IMR-90 (cell line): Measurements from ENCODE around the gene GSG1L. TPM values are rescaled to one million over a fixed set of nuclear protein-coding genes. Genes with fewer than 3 reads are reported as not detected.

Source experiments
- ATAC-seq: fragments of 200-7000 bp; cut with Tn5 transposase; 2 replicates; pipeline ENCODE4 v1.9.1; 2020; ENCODE audit warnings: low read depth, mild to moderate bottlenecking, moderate library complexity
- BruUV-seq: library from RNA; stranded (reverse); fragments of 400-500 nt; replicated peaks from 2 replicates; lab custom pipeline; 2021; lab: Mats Ljungman, UMichigan
- CTCF ChIA-PET: fragments of 300-600 bp; formaldehyde crosslinking; extraction: SDS; loops from one replicate; lab custom pipeline; 2021; ENCODE audit warnings: antibody characterized with exemption; lab: Yijun Ruan, JAX
- POLR2A ChIA-PET: fragments of 300-600 bp; sonication (Branson Sonifier 250); formaldehyde crosslinking; loops from one replicate; lab custom pipeline; 2022; ENCODE audit warnings: antibody characterized with exemption; ENCODE audit not compliant: unreplicated experiment; lab: Charles Lee
- DNase-seq: peaks from one replicate; pipeline ENCODE4 v3.0.0; 2013
- H2AFZ ChIP-seq: replicated peaks from 2 replicates; pipeline ENCODE3; 2013; ENCODE audit warnings: low read length, mild to moderate bottlenecking; ENCODE audit not compliant: poor library complexity
- H2AK5ac ChIP-seq: 2 replicates; pipeline ENCODE4 v1.6.1; 2013; ENCODE audit warnings: low read depth, low read length, inconsistent platforms
- H2AK9ac ChIP-seq: replicated peaks from 2 replicates; pipeline ENCODE3; 2013; ENCODE audit warnings: mild to moderate bottlenecking, low read depth, low read length, moderate library complexity; ENCODE audit not compliant: poor library complexity
- H2BK120ac ChIP-seq: 2 replicates; pipeline ENCODE4 v1.6.1; 2013; ENCODE audit warnings: low read depth, low read length, inconsistent platforms
- H2BK15ac ChIP-seq: 3 replicates; pipeline ENCODE4 v1.6.1; 2013; ENCODE audit warnings: low read depth, low read length, inconsistent platforms
- H2BK20ac ChIP-seq: 2 replicates; pipeline ENCODE4 v1.6.1; 2013; ENCODE audit warnings: low read depth, mild to moderate bottlenecking, inconsistent platforms, low read length, moderate library complexity
- H2BK5ac ChIP-seq: 2 replicates; pipeline ENCODE4 v1.6.1; 2013; ENCODE audit warnings: mild to moderate bottlenecking, low read depth, low read length, inconsistent platforms; ENCODE audit not compliant: poor library complexity, severe bottlenecking
- H3K14ac ChIP-seq: replicated peaks from 2 replicates; pipeline ENCODE4 v1.6.1; 2013; ENCODE audit warnings: low read depth, low read length, inconsistent platforms
- H3K18ac ChIP-seq: 2 replicates; pipeline ENCODE4 v1.6.1; 2013; ENCODE audit warnings: low read depth, low read length, control low read depth
- H3K23ac ChIP-seq: 2 replicates; pipeline ENCODE4 v1.6.1; 2013; ENCODE audit warnings: low read depth, low read length, inconsistent platforms
- H3K27ac ChIP-seq: 2 replicates; pipeline ENCODE4 v1.5.1; 2013; ENCODE audit warnings: mild to moderate bottlenecking, control low read depth, low read length; ENCODE audit not compliant: insufficient read depth
- H3K27me3 ChIP-seq: 2 replicates; pipeline ENCODE4 v1.6.1; 2013; ENCODE audit warnings: low read length; ENCODE audit not compliant: control insufficient read depth, insufficient read depth
- H3K36me3 ChIP-seq: 2 replicates; pipeline ENCODE4 v1.6.1; 2013; ENCODE audit warnings: low read length, mixed read lengths; ENCODE audit not compliant: control insufficient read depth, insufficient read depth
- H3K4ac ChIP-seq: 2 replicates; pipeline ENCODE4 v1.6.1; 2013; ENCODE audit warnings: low read depth, low read length, inconsistent platforms
- H3K4me1 ChIP-seq: 2 replicates; pipeline ENCODE4 v1.6.1; 2013; ENCODE audit warnings: low read length, mixed read lengths; ENCODE audit not compliant: control insufficient read depth, insufficient read depth
- H3K4me2 ChIP-seq: 2 replicates; pipeline ENCODE4 v1.6.1; 2013; ENCODE audit warnings: low read depth, mild to moderate bottlenecking, control low read depth, low read length, moderate library complexity
- H3K4me3 ChIP-seq: 2 replicates; pipeline ENCODE4 v1.5.1; 2013; ENCODE audit warnings: low read depth, mild to moderate bottlenecking, control low read depth, low read length, moderate library complexity; ENCODE audit not compliant: insufficient read depth
- H3K56ac ChIP-seq: 2 replicates; pipeline ENCODE4 v1.6.1; 2013; ENCODE audit warnings: low read length, inconsistent platforms; ENCODE audit not compliant: insufficient read depth; ENCODE audit errors: extremely low read depth
- H3K79me1 ChIP-seq, 2 experiments: 2 replicates each; pipeline ENCODE4 v1.6.1; 2013; ENCODE audit warnings: low read length in 2 of 2, inconsistent platforms in 1 of 2, low read depth in 1 of 2
- H3K9ac ChIP-seq: 2 replicates; pipeline ENCODE4 v1.6.1; 2013; ENCODE audit warnings: low read depth, low read length, control low read depth
- H3K9me1 ChIP-seq: 2 replicates; pipeline ENCODE4 v1.6.1; 2013; ENCODE audit warnings: low read length, inconsistent platforms; ENCODE audit not compliant: insufficient read depth
- H3K9me3 ChIP-seq: 2 replicates; pipeline ENCODE4 v1.6.1; 2013; ENCODE audit warnings: low read length; ENCODE audit not compliant: control insufficient read depth, insufficient read depth
- H4K20me1 ChIP-seq: 2 replicates; pipeline ENCODE4 v1.6.1; 2013; ENCODE audit warnings: low read length, inconsistent platforms; ENCODE audit not compliant: insufficient read depth
- H4K5ac ChIP-seq: 2 replicates; pipeline ENCODE4 v1.6.1; 2013; ENCODE audit warnings: mild to moderate bottlenecking, low read depth, low read length, control low read depth
- H4K8ac ChIP-seq, 2 experiments: 2 replicates each; pipeline ENCODE4 v1.6.1; 2013; ENCODE audit warnings: low read depth in 2 of 2, low read length in 2 of 2, control low read depth in 1 of 2, inconsistent platforms in 1 of 2
- H4K91ac ChIP-seq: 2 replicates; pipeline ENCODE4 v1.6.1; 2013; ENCODE audit warnings: low read depth, low read length, inconsistent platforms; ENCODE audit not compliant: insufficient read depth
- BHLHE40 ChIP-seq: fragments of 150-350 bp; IDR thresholded peaks from 2 replicates; pipeline ENCODE4 v1.6.1; 2016; ENCODE audit warnings: mild to moderate bottlenecking, low read depth, low read length
- CEBPB ChIP-seq: IDR thresholded peaks from 2 replicates; pipeline ENCODE4 v1.6.1; 2012; ENCODE audit warnings: low read depth, low read length, improper control_type of control experiment
- CHD1 ChIP-seq: IDR thresholded peaks from 2 replicates; pipeline ENCODE4 v1.6.1; 2012; ENCODE audit warnings: low read depth, low read length, improper control_type of control experiment
- ELK1 ChIP-seq: fragments of 150-350 bp; IDR thresholded peaks from 2 replicates; pipeline ENCODE4 v1.6.1; 2016; ENCODE audit warnings: low read depth, mild to moderate bottlenecking, low read length, moderate library complexity, borderline replicate concordance
- FOS ChIP-seq: fragments of 150-350 bp; IDR thresholded peaks from 2 replicates; pipeline ENCODE4 v1.6.1; 2016; ENCODE audit warnings: low read depth, low read length
- MAFK ChIP-seq: IDR thresholded peaks from 2 replicates; pipeline ENCODE4 v1.6.1; 2012; ENCODE audit warnings: low read depth, low read length, improper control_type of control experiment
- MAZ ChIP-seq: IDR thresholded peaks from 2 replicates; pipeline ENCODE4 v1.6.1; 2012; ENCODE audit warnings: low read depth, mild to moderate bottlenecking, low read length, improper control_type of control experiment, moderate library complexity, borderline replicate concordance
- MXI1 ChIP-seq: IDR thresholded peaks from 2 replicates; pipeline ENCODE4 v1.6.1; 2012; ENCODE audit warnings: low read depth, mild to moderate bottlenecking, low read length, moderate library complexity, borderline replicate concordance
- NFE2L2 ChIP-seq: fragments of 150-350 bp; IDR thresholded peaks from 2 replicates; pipeline ENCODE4 v1.6.1; 2016; ENCODE audit warnings: low read depth, mild to moderate bottlenecking, low read length
- RAD21 ChIP-seq: IDR thresholded peaks from 2 replicates; pipeline ENCODE4 v1.6.1; 2012; ENCODE audit warnings: low read length, improper control_type of control experiment
- RFX5 ChIP-seq: IDR thresholded peaks from 2 replicates; pipeline ENCODE4 v1.8.0; 2012; ENCODE audit warnings: low read depth, mild to moderate bottlenecking, low read length, moderate library complexity
- SMC3 ChIP-seq: fragments of 150-350 bp; IDR thresholded peaks from 2 replicates; pipeline ENCODE4 v1.6.1; 2016; ENCODE audit warnings: low read depth, mild to moderate bottlenecking, antibody characterized with exemption, low read length, moderate library complexity
- WGBS, 2 experiments: methylation state at CpG; one replicate each; pipeline versions ENCODE4 v1.1.5 to v1.1.7; 2013; ENCODE audit warnings: missing lambda C conversion rate in 2 of 2; ENCODE audit not compliant: insufficient read length in 1 of 2; ENCODE audit errors: extremely low coverage in 2 of 2; 5-methylcytosine and 5-hydroxymethylcytosine counted together
- dilution Hi-C: fragments of 300-500 bp; cut with HindIII; formaldehyde crosslinking; loops from one replicate; pipeline ENCODE4 v1.14.3; 2018; ENCODE audit warnings: low sequenced_read_pairs; ENCODE audit not compliant: unreplicated experiment
- in situ Hi-C: fragments of 300-500 bp; cut with MboI; formaldehyde crosslinking; loops from 3 replicates; pipeline ENCODE4 v1.14.3; 2019; ENCODE audit warnings: low sequenced_read_pairs, inconsistent platforms, mixed read lengths
- intact Hi-C: fragments of 100-400 bp; cut with micrococcal nuclease; formaldehyde crosslinking; loops from 2 replicates; pipeline ENCODE4 v1.10.0; 2022
- polyA plus RNA-seq, 3 experiments: library from polyadenylated mRNA; depleted of rRNA; stranded (reverse); fragments of >200 nt; gene quantifications; 2 replicates each; pipeline ENCODE4 v1.2.3, GENCODE V29; 2012; ENCODE audit warnings: low replicate concordance in 1 of 3
- total RNA-seq: library from RNA; depleted of rRNA; stranded (reverse); fragments of >200 nt; gene quantifications from 2 replicates; pipeline ENCODE4 v1.2.3, GENCODE V29; 2012
- TF ChIP-seq, protein P1 (sequence below): fragments of 150-350 bp; IDR thresholded peaks from 2 replicates; pipeline ENCODE4 v1.6.1; 2017; ENCODE audit warnings: mild to moderate bottlenecking, antibody characterized with exemption, low read length, low read depth
- TF ChIP-seq, protein P2 (sequence below): conservative IDR thresholded peaks from 2 replicates; pipeline ENCODE4 v1.5.1; 2012; ENCODE audit warnings: mild to moderate bottlenecking, low read depth, low read length, improper control_type of control experiment

The GSG1L gene
- total and polyA plus RNA-seq, 2 of the 4 experiments (the other 2 are of a cell fraction), result not detected

GRCh38 chr16:27786221-27786922 is 277.1 kb downstream of the GSG1L start:
- H4K91ac ChIP-seq, result no peak overlapping the region
- H2BK15ac ChIP-seq, result no peak overlapping the region
- no peaks in the 10 kb centered on the region for H3K79me1 ChIP-seq
- no peak overlapping the region for H3K9ac ChIP-seq
- H3K23ac ChIP-seq, result no peak overlapping the region; the same call in 1 of the 2 replicates
- H3K4me1 ChIP-seq, result no peaks in the 10 kb centered on the region
- no peak overlapping the region for H2BK20ac ChIP-seq
- dilution Hi-C loops (no loop called here), intact Hi-C loops (loop anchor here (10.0 kb wide), 1 partner anchor 428 kb away; the partner anchor contains the start of gene XPO6), in situ Hi-C loops (loop anchor here (10.0 kb wide), 1 partner anchor 278 kb away; the partner anchor contains the start of gene GSG1L)
- ChIA-PET CTCF (no interaction called here), POLR2A (no interaction called here)
- BruUV-seq, result no TSS peak
- H2AFZ ChIP-seq, result no peak overlapping the region
- H3K36me3 ChIP-seq, result no peaks in the 10 kb centered on the region
- H3K4me2 ChIP-seq, result no peak overlapping the region
- H3K4ac ChIP-seq, result no peak overlapping the region
- no peak overlapping the region for H3K4me3 ChIP-seq
- H2AK9ac ChIP-seq, result no peak overlapping the region
- no peak overlapping the region for H3K18ac ChIP-seq
- H3K9me1 ChIP-seq, result peaks cover 4% of the 10 kb centered on the region; the same call in 1 of the 2 replicates
- WGBS, 2 experiments, result 58% methylated on average over 6 of the region's 16 CpGs; no CpG with 5 or more reads in 1 of the 2 experiments
- DNase-seq, result no peak
- TF ChIP-seq MAFK, result no peak
- TF ChIP-seq, protein P1, sequence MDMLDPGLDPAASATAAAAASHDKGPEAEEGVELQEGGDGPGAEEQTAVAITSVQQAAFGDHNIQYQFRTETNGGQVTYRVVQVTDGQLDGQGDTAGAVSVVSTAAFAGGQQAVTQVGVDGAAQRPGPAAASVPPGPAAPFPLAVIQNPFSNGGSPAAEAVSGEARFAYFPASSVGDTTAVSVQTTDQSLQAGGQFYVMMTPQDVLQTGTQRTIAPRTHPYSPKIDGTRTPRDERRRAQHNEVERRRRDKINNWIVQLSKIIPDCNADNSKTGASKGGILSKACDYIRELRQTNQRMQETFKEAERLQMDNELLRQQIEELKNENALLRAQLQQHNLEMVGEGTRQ, result no peak
- TF ChIP-seq RAD21, result no peak
- no peak for TF ChIP-seq ELK1
- no peak for TF ChIP-seq CEBPB
- TF ChIP-seq CHD1, result no peak
- TF ChIP-seq, protein P2, sequence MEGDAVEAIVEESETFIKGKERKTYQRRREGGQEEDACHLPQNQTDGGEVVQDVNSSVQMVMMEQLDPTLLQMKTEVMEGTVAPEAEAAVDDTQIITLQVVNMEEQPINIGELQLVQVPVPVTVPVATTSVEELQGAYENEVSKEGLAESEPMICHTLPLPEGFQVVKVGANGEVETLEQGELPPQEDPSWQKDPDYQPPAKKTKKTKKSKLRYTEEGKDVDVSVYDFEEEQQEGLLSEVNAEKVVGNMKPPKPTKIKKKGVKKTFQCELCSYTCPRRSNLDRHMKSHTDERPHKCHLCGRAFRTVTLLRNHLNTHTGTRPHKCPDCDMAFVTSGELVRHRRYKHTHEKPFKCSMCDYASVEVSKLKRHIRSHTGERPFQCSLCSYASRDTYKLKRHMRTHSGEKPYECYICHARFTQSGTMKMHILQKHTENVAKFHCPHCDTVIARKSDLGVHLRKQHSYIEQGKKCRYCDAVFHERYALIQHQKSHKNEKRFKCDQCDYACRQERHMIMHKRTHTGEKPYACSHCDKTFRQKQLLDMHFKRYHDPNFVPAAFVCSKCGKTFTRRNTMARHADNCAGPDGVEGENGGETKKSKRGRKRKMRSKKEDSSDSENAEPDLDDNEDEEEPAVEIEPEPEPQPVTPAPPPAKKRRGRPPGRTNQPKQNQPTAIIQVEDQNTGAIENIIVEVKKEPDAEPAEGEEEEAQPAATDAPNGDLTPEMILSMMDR, result no peak
- no peak for TF ChIP-seq RFX5
- TF ChIP-seq SMC3, result no peak
- TF ChIP-seq MXI1, result no peak
- no peak for TF ChIP-seq BHLHE40
- TF ChIP-seq FOS, result no peak
- no peak for TF ChIP-seq MAZ
- TF ChIP-seq NFE2L2, result no peak
- H3K14ac ChIP-seq, result no peak overlapping the region
- H3K27ac ChIP-seq, result no peak overlapping the region
- no peak for ATAC-seq
- H2AK5ac ChIP-seq, result no peak overlapping the region
- H3K9me3 ChIP-seq, result no peaks in the 10 kb centered on the region
- H4K5ac ChIP-seq, result no peak overlapping the region
- no peaks in the 10 kb centered on the region for H4K20me1 ChIP-seq
- H3K56ac ChIP-seq, result no peak overlapping the region
- no peaks in the 10 kb centered on the region; the same call in 1 of the 2 replicates for H3K27me3 ChIP-seq
- no peak overlapping the region for H2BK5ac ChIP-seq
- no peak overlapping the region for H4K8ac ChIP-seq
- H2BK120ac ChIP-seq, result no peak overlapping the region
